NT2/D1 (cell line): ENCODE measurements around the gene RAB40C.

Experiments used
- DNase-seq: peaks from one replicate; pipeline ENCODE4 v3.0.0-alpha.2; 2011; ENCODE audit warnings: low read depth, low spot score
- H3K27me3 ChIP-seq: 2 replicates; pipeline ENCODE4 v1.6.0; 2011; ENCODE audit warnings: mild to moderate bottlenecking; ENCODE audit not compliant: insufficient read length, insufficient read depth
- H3K36me3 ChIP-seq: 2 replicates; pipeline ENCODE4 v1.6.1; 2011; ENCODE audit warnings: mild to moderate bottlenecking, low read length, mixed read lengths; ENCODE audit not compliant: insufficient read depth, insufficient read length
- H3K4me1 ChIP-seq: 2 replicates; pipeline ENCODE4 v1.5.1; 2011; ENCODE audit not compliant: insufficient read depth, insufficient read length
- H3K4me3 ChIP-seq: 2 replicates; pipeline ENCODE4 v1.5.1; 2011; ENCODE audit warnings: low read depth; ENCODE audit not compliant: insufficient read length
- H3K9ac ChIP-seq: 2 replicates; pipeline ENCODE4 v1.6.0; 2011; ENCODE audit warnings: low read depth; ENCODE audit not compliant: insufficient read length
- H3K9me3 ChIP-seq: 2 replicates; pipeline ENCODE4 v1.5.1; 2011; ENCODE audit warnings: mild to moderate bottlenecking, low read length; ENCODE audit not compliant: insufficient read depth
- SUZ12 ChIP-seq: IDR thresholded peaks from 2 replicates; pipeline ENCODE4 v1.6.1; 2011; ENCODE audit not compliant: insufficient read length, insufficient read depth; ENCODE audit errors: extremely low read depth
- YY1 ChIP-seq: IDR thresholded peaks from 2 replicates; pipeline ENCODE4 v1.6.1; 2011; ENCODE audit not compliant: insufficient read length, insufficient read depth
- ZNF274 ChIP-seq: IDR thresholded peaks from 2 replicates; pipeline ENCODE4 v1.6.1; 2011; ENCODE audit warnings: mild to moderate bottlenecking, low read depth, low read length

The RAB40C gene

DNA sequence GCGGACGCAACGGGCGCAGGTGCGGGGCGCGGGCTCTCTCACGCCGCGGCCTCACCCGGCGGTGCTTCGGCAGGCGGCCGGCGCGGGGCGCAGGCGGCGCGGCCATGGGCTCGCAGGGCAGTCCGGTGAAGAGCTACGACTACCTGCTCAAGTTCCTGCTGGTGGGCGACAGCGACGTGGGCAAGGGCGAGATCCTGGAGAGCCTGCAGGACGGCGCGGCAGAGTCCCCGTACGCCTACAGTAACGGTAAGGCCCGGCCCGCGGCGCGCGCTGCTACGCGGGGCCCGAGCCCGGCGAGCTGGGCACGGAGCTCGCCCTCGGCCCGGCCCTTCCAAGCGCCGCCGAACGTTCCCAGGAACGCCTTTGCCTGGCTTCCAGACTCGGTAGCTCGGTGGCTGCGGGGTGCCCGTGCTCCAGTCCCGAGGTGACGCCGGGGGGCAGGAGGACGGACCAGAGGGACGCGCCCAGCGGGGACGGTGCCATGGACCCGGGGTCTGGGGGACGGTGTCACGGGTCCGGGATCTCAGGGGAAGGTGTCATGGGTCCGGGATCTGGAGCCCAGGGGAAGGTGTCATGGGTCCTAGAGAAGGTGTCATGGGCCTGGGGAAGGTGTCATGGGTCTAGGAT, 435 bp downstream of the RAB40C start:
- Histone ChIP-seq H3K4me3 (peak overlapping the region; percentile 94), H3K27me3 (peaks cover 70% of the 10 kb centered on the region), H3K4me1 (peaks cover 20% of the 10 kb centered on the region), H3K9ac (peak overlapping the region; percentile 99), H3K36me3 (peaks cover 23% of the 10 kb centered on the region), H3K9me3 (no peaks in the 10 kb centered on the region)
- DNase-seq, result no peak
- TF ChIP-seq YY1 (no peak), ZNF274 (no peak), SUZ12 (no peak)

DNA sequence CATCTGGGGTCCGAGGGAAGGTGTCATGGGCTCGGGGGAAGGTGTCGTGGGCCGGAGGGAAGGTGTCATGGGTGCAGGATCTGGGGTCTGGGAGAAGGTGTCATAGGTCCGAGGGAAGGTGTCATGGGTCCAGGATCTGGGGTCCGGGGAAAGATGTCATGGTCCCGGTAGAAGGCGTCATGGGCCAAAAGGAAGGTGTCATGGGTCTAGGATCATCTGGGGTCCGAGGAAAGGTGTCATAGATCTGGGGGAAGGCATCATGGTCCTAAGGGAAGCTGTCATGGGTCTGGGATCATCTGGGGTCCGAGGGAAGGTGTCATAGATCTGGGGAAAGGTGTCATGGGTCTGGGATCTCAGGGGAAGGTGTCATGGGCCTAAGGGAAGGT, 942 bp downstream of the RAB40C start:
- Histone ChIP-seq H3K9me3 (no peaks in the 10 kb centered on the region), H3K4me3 (peak overlapping the region; percentile 94), H3K27me3 (peaks cover 67% of the 10 kb centered on the region), H3K36me3 (peaks cover 23% of the 10 kb centered on the region), H3K9ac (peak overlapping the region; percentile 99), H3K4me1 (peaks cover 20% of the 10 kb centered on the region)
- DNase-seq, result no peak
- TF ChIP-seq ZNF274, result no peak
- TF ChIP-seq SUZ12, result no peak
- no peak for TF ChIP-seq YY1

GRCh38 chr16:591231-591630, 1.4 kb downstream of the RAB40C start:
- Histone ChIP-seq H3K4me1 (peaks cover 19% of the 10 kb centered on the region), H3K4me3 (no peak overlapping the region), H3K9ac (no peak overlapping the region), H3K36me3 (peaks cover 27% of the 10 kb centered on the region), H3K9me3 (no peaks in the 10 kb centered on the region), H3K27me3 (peaks cover 65% of the 10 kb centered on the region)
- TF ChIP-seq SUZ12 (no peak), ZNF274 (no peak), YY1 (no peak)
- no peak for DNase-seq

DNA sequence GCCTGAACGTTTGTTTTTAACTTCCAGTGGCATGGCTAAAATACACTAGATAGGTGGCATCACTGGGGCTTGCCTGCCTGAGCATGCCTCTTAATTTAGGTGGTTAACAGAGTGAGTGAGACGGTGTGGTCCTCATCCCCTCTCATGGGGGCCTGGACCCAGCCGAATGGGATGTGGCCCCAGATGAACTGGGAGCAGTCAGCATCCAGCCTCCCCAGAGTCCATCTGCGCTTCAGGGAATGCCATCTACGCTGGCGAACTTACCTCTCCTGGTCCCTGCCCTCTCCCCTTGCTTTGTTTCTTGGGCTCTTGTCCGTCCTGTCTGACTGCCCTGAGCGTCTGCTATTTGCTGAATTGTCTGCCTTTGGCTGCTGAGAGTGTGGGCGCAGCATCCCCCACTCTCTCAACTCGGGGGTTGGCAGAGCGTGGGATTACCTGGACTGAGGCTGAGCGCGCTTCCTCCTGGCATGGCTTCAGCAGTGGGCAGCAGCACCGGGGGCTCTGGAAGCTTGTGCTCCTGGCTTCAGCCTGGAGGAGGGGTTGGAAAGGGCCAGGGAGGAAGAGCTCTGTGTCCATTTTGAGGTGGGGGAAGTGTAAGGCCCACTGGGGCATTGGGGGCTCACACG, 2.1 kb downstream of the RAB40C start:
- TF ChIP-seq YY1, result no peak
- no peak for TF ChIP-seq ZNF274
- no peak for TF ChIP-seq SUZ12
- no peak for DNase-seq
- H3K9ac ChIP-seq, result peak overlapping the region; percentile 42
- no peaks in the 10 kb centered on the region for H3K9me3 ChIP-seq
- peaks cover 34% of the 10 kb centered on the region for H3K36me3 ChIP-seq
- no peak overlapping the region for H3K4me3 ChIP-seq
- peaks cover 15% of the 10 kb centered on the region for H3K4me1 ChIP-seq
- peaks cover 59% of the 10 kb centered on the region for H3K27me3 ChIP-seq

GRCh38 chr16:592518-593306, 2.8 kb downstream of the RAB40C start:
- Histone ChIP-seq H3K9ac (no peak overlapping the region), H3K4me3 (no peak overlapping the region)
- no peak for DNase-seq

DNA sequence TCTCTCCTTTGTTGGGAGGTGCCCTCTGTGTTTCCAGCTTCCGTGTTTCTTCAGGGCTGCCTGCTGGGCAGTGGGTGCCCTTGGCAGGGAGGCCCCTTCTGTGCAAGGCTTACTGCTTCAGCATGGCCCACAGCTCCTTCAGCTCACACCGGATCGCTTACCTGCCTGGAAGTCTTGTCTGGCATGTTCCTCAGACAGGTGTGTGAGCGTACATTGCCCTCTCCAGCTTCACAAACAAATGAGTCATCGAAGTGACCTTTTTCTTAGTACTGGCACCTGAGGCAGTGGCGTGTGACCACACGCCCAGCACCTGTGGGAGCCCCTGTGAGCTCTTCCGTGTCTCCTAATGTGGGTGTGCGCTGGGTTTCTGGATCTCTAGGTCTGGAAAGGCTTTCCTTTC, 3.5 kb downstream of the RAB40C start:
- Histone ChIP-seq H3K27me3 (peaks cover 59% of the 10 kb centered on the region), H3K9ac (no peak overlapping the region)
- no peak for DNase-seq

More at GRCh38 chr16:592518-593306, 2.8 kb downstream of the RAB40C start:
- no peak for TF ChIP-seq ZNF274
- no peaks in the 10 kb centered on the region for H3K9me3 ChIP-seq
- peaks cover 59% of the 10 kb centered on the region for H3K27me3 ChIP-seq
- peaks cover 34% of the 10 kb centered on the region for H3K36me3 ChIP-seq
- H3K4me1 ChIP-seq, result peaks cover 13% of the 10 kb centered on the region

GRCh38 chr16:593807-594206, 3.9 kb downstream of the RAB40C start:
- no peak overlapping the region for H3K4me3 ChIP-seq
- TF ChIP-seq ZNF274, result no peak
- no peak for TF ChIP-seq YY1
- TF ChIP-seq SUZ12, result no peak
- no peak for DNase-seq
- peaks cover 59% of the 10 kb centered on the region for H3K27me3 ChIP-seq
- H3K36me3 ChIP-seq, result peaks cover 32% of the 10 kb centered on the region
- peaks cover 9% of the 10 kb centered on the region for H3K4me1 ChIP-seq
- no peaks in the 10 kb centered on the region for H3K9me3 ChIP-seq
- no peak overlapping the region for H3K9ac ChIP-seq

More for the DNA sequence above, 3.5 kb downstream of the RAB40C start:
- Histone ChIP-seq H3K4me1 (peaks cover 9% of the 10 kb centered on the region), H3K9me3 (no peaks in the 10 kb centered on the region), H3K36me3 (peaks cover 30% of the 10 kb centered on the region), H3K4me3 (no peak overlapping the region)
- no peak for TF ChIP-seq YY1
- TF ChIP-seq ZNF274, result no peak
- no peak for TF ChIP-seq SUZ12
